Measurements from ENCODE around the gene TMEM41A.
"Not testable (repeated sequence)": the region's sequence is repeated elsewhere in the genome, so short reads cannot be mapped to it uniquely, and the experiment has no call there.

TMEM41A gene

GRCh38 chr3:185488465-185488864 is 10.4 kb downstream of the TMEM41A start:
- no peak for DNase-seq (ENCODE audit: low read depth)

DNA sequence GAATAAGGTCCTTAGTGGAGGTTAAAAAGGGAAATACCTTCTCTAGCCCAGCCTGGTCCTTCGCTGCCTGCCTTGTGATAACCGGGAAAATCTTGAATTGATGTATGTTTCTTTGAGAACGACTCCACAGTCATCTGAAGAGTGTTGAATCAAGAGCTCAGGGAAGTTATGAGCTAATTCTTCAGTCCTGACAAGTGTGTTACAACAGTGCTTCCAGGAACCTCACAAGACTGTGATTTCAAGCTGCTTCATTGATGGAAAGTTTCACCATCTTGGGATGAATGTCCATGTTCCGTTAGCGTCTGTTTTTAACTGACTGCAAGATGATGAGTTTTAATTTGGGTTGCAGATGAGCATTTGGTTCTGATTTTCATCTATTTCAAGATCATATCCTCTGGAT is 12.4 kb downstream of the TMEM41A start:
- DNase-seq (ENCODE audit: low read depth), result no peak

DNA sequence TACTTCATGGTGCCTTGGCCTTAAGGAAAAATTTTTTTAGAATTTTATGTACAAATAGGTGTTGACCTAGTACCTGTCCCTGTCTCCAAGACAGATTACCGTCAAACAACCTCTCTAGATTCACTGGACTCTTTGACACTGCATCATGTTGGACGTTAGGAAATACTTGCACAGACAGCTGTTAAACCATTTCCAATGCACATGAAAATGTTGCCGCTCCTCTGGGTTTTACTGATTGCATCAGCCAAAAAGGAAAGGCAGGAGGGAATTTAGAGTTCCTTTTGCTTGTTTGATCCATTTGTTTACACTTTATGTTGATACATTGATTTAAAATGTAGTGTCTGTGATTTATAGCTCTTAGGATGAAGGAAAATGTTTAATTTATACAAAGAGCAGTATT is 14.5 kb downstream of the TMEM41A start:
- DNase-seq (ENCODE audit: low read depth), result no peak

DNA sequence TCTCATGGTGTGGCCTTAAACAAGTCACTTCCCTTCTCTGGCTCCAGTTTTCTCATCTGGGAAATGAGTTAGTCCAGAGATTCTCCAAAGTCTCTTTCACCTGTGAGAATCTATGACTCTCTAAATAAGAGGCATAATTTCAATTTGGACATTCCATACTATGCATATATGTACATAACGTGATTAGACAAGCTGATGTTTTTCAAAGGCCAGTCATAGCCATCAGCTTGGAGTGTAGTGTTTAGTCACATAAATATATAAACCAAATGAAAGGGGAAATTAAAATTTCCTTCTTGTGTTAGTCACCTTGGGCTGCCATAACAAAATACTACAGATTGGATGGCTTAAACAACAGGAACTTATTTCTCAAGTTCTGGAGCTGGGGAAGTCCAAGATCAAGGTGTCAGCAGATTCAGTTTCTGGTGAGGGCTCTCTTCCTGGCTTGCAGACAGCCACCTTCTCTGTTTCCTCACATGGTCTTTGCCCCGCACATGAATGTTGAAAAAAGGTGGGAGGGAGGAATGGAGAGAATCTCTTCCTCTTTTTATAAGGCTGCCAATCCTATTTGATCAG is 19.4 kb downstream of the TMEM41A start:
- DNase-seq (ENCODE audit: low read depth), result no peak

DNA sequence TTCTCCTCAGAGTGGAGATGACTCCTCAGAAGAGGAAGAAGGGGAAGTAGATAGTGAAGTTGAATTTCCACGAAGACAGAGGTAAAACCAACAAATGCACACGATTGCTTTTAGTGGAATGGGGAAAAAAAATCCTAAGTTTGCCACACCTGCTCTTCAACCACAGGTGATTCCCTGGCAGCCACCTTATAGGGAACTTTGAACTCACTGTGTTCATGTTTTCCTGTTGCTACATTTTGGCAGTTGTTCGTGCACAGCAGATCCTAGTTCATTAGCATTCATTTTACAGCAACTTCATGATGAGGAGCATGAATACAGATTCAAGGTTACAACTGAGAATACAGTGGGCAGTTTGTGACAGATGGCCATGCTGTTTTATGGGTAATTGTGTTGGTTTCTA is 21.5 kb downstream of the TMEM41A start:
- no peak for DNase-seq (ENCODE audit: low read depth)

DNA sequence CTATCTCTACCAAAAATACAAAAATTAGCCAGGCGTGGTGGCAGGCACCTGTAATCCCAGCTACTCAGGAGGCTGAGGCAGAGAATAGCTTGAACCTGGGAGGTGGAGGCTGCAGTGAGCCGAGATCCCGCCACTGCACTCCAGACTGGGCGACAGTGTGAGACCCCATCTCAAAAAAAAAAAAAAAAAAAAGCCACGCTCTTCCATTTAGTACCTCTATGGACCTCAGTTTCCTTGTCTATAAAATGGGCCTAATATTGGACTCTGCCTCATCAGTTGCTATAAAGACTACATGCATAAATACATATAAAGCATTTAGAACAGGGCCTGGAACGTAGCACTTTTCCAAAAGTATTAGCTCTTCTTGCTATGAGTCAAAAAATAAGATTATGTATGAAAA is 23.9 kb downstream of the TMEM41A start:
- not testable (repeated sequence) for DNase-seq (ENCODE audit: low read depth)

GRCh38 chr3:185473290-185473815 is 25.5 kb downstream of the TMEM41A start:
- no peak for DNase-seq (ENCODE audit: low read depth)

- DNase-seq (ENCODE audit: low read depth), result no peak
These were observed 28.5 kb downstream of the TMEM41A start for GRCh38 chr3:185470323-185470722.

- DNase-seq (ENCODE audit: low read depth), result no peak
These were observed 29.3 kb downstream of the TMEM41A start for GRCh38 chr3:185469542-185469941.

DNA sequence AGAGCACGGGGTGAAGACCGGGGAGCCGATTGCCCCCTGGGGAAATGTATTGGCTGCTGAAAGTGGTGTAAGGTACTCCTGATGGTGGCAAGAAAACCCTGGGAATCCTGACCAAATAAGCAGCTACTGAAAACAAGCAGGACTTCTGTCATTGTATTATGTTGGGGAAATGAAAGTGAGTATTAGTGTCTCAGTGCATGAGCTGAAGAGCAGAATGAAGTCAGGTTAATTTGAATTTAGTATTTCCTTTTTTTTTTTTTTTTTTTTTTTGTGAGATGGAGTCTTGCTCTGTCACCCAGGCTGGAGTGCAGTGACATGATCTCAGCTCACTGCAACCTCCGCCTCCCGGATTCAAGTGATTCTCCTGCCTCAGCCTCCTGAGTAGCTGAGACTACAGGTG is 32.7 kb downstream of the TMEM41A start:
- not testable (repeated sequence) for DNase-seq (ENCODE audit: low read depth)

GRCh38 chr3:185465471-185465870 is 33.4 kb downstream of the TMEM41A start:
- no peak for DNase-seq (ENCODE audit: low read depth)

- no peak for DNase-seq (ENCODE audit: low read depth)
These were observed 38.0 kb downstream of the TMEM41A start for GRCh38 chr3:185460719-185461350.

DNA sequence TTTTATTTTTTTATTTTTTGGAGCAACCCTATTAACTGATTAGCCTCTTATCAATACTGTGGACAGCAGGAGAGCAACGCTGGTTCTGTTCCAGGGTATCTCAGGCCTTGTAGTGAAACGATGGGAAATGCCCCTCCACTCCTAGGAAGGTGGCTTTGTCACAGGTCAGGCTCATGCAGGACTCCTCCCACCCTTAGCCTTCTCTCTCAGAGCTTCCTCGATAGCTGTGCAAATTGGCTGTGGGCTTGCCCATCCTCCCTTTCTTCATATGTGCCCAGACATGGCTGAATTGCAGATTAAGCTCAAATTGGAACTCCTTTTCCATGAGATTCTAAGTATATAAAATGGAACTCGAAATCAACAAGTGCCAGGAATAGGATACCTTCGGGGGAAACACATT is 38.5 kb downstream of the TMEM41A start:
- DNase-seq (ENCODE audit: low read depth), result no peak

DNA sequence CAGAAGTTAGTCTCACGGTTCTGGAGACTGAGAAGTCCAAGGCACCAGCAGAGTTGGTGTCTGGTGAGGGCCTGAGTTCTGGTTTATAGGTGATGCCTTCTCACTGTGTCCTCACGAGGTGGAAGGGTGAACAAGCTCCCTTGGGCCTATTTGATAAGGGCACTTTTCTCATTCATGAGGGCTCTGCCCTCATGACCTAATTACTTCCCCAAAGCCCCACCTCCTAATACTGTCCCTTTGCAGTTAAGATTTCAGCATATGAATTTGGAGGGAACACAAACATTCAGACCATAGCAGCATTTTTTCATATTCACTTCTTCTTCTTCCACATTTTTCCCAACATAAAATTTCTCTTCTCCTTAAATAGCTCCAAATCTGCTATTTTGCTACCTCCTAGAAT is 41.5 kb downstream of the TMEM41A start:
- no peak for DNase-seq (ENCODE audit: low read depth)

GRCh38 chr3:185451432-185451831 is 47.4 kb downstream of the TMEM41A start:
- not testable (repeated sequence) for DNase-seq (ENCODE audit: low read depth)

- DNase-seq (ENCODE audit: low read depth), result no peak
These were observed 50.7 kb downstream of the TMEM41A start for GRCh38 chr3:185448107-185448506.

DNA sequence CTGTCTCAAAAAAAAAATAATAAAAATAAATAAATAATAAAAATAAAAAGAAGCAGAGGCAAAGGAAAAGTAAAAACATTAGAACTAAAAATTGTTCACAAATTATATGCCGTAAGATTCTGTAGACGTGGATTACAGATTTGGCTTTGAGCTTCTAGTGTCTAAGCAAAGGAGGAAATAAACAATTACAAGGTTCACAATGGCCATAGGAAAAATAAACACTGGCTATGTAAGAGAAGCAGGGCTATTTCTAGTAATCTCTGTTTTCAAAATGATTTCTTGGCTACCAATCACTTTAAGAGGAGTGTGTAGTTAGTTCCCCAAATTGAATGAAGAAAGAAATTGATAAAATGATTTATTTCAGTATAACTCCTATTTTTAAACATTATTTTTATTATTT is 54.5 kb downstream of the TMEM41A start:
- DNase-seq (ENCODE audit: low read depth), result no peak

- DNase-seq (ENCODE audit: low read depth), result no peak
These were observed 56.8 kb downstream of the TMEM41A start for GRCh38 chr3:185442031-185442430.

DNA sequence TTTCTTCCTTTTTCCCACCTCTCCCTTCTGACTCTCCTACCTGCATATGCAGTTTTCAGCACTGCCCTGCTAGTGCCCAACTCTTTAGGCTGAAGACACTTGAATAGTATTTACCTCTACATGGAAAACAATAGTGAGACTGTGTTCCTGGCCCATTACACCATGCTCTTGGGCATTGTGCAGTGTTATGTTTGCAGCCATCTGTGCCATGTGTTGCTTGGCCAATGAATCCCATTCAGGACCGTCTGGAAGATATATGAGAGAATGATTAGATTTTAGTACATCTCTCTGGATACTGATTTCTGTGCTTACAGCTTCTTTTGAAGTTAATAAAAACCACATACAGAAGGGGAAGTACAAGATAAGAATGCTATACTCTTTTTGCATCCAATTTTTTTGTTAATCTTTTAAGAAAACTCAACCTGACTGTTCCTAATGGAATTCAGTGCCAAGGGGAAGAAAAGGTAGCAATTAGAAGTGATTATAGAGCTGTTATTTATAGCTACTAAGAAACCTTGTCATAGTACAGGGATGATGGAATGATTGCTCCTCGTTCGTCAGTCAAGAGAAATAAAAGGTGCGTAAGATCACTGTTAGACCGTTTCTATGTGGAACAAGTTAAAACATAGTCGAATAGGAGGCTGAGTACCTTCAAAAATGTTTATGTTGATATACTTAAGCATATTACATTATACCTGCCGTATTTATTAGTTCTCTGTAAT is 58.9 kb downstream of the TMEM41A start:
- DNase-seq (ENCODE audit: low read depth), result no peak
